Stomach smooth muscle (tissue), 2 donors: ENCODE measurements around the gene APEH.
"Not testable (repeated sequence)": the region's sequence is repeated elsewhere in the genome, so short reads cannot be mapped to it uniquely, and the experiment has no call there.

Experiments used
- H3K27ac ChIP-seq: one replicate; pipeline ENCODE4 v1.7.0; 2013; ENCODE audit warnings: mild to moderate bottlenecking, low read length, inconsistent platforms
- H3K27me3 ChIP-seq, 2 donors: one replicate each; pipeline ENCODE4 v1.7.0; 2013; ENCODE audit warnings: low read length in 2 of 2; ENCODE audit not compliant: insufficient read depth in 2 of 2, control insufficient read depth in 1 of 2
- H3K36me3 ChIP-seq, 2 donors: one replicate each; pipeline ENCODE4 v1.7.0; 2013; ENCODE audit warnings: low read length in 2 of 2; ENCODE audit not compliant: control insufficient read depth in 2 of 2, insufficient read depth in 2 of 2
- H3K4me1 ChIP-seq: one replicate; pipeline ENCODE4 v1.7.0; 2013; ENCODE audit warnings: low read length; ENCODE audit not compliant: control insufficient read depth, insufficient read depth
- H3K4me3 ChIP-seq, 2 donors: one replicate each; pipeline ENCODE4 v1.7.0; 2013; ENCODE audit warnings: low read length in 2 of 2
- H3K9ac ChIP-seq, 2 donors: one replicate each; pipeline ENCODE4 v1.7.0; 2013; ENCODE audit warnings: low read length in 2 of 2, mild to moderate bottlenecking in 1 of 2
- H3K9me3 ChIP-seq, 2 donors: one replicate each; pipeline ENCODE4 v1.7.0; 2013; ENCODE audit warnings: low read length in 2 of 2; ENCODE audit not compliant: control insufficient read depth in 2 of 2
- donor health status: healthy.
- donor health status: Pancreatic carcinoma.

The APEH gene

GRCh38 chr3:49690856-49691255 is 16.7 kb downstream of the APEH start:
- not testable (repeated sequence) for H3K4me3 ChIP-seq, H3K9me3 ChIP-seq, H3K27ac ChIP-seq, H3K36me3 ChIP-seq, H3K27me3 ChIP-seq
- peak overlapping the region in 1 of 2 donors; percentile 4 for H3K9ac ChIP-seq
- peaks cover 26% of the 10 kb centered on the region for H3K4me1 ChIP-seq

- not testable (repeated sequence) for H3K9me3 ChIP-seq, H3K36me3 ChIP-seq, H3K4me3 ChIP-seq, H3K27ac ChIP-seq, H3K27me3 ChIP-seq
- Histone ChIP-seq H3K4me1 (peaks cover 23% of the 10 kb centered on the region), H3K9ac (peak overlapping the region in 1 of 2 donors; percentile 51)
Measured at GRCh38 chr3:49691481-49691880, 17.3 kb downstream of the APEH start.

GRCh38 chr3:49694409-49695070 is 20.4 kb downstream of the APEH start:
- not testable (repeated sequence) for H3K27me3 ChIP-seq, H3K36me3 ChIP-seq, H3K9ac ChIP-seq, H3K27ac ChIP-seq, H3K9me3 ChIP-seq, H3K4me3 ChIP-seq
- H3K4me1 ChIP-seq: peaks cover 12% of the 10 kb centered on the region

GRCh38 chr3:49695350-49696015 is 21.3 kb downstream of the APEH start:
- H3K9ac ChIP-seq, H3K36me3 ChIP-seq, H3K27me3 ChIP-seq, H3K9me3 ChIP-seq, H3K4me3 ChIP-seq, H3K4me1 ChIP-seq, H3K27ac ChIP-seq: not testable (repeated sequence)

GRCh38 chr3:49699281-49699979 is 25.3 kb downstream of the APEH start:
- H3K9ac ChIP-seq: no peak overlapping the region
- no peaks in the 10 kb centered on the region for H3K9me3 ChIP-seq
- H3K4me1 ChIP-seq: no peaks in the 10 kb centered on the region
- H3K27ac ChIP-seq: no peak overlapping the region
- no peak overlapping the region for H3K4me3 ChIP-seq
- peaks cover 8 to 18% of the 10 kb centered on the region in 2 donors for H3K36me3 ChIP-seq
- no peaks in the 10 kb centered on the region for H3K27me3 ChIP-seq

GRCh38 chr3:49700014-49700413 is 25.9 kb downstream of the APEH start:
- H3K4me3 ChIP-seq: no peak overlapping the region
- no peak overlapping the region for H3K9ac ChIP-seq
- H3K36me3 ChIP-seq: peaks cover 8 to 18% of the 10 kb centered on the region in 2 donors
- no peaks in the 10 kb centered on the region for H3K27me3 ChIP-seq
- no peak overlapping the region for H3K27ac ChIP-seq
- H3K9me3 ChIP-seq: no peaks in the 10 kb centered on the region
- H3K4me1 ChIP-seq: no peaks in the 10 kb centered on the region

GRCh38 chr3:49700453-49701128 is 26.4 kb downstream of the APEH start:
- no peak overlapping the region for H3K9ac ChIP-seq
- H3K4me3 ChIP-seq: no peak overlapping the region
- H3K36me3 ChIP-seq: peaks cover 8 to 19% of the 10 kb centered on the region in 2 donors
- H3K27ac ChIP-seq: no peak overlapping the region
- H3K9me3 ChIP-seq: no peaks in the 10 kb centered on the region
- H3K27me3 ChIP-seq: no peaks in the 10 kb centered on the region
- H3K4me1 ChIP-seq: no peaks in the 10 kb centered on the region

GRCh38 chr3:49701388-49702077 is 27.4 kb downstream of the APEH start:
- Histone ChIP-seq H3K27ac (no peak overlapping the region), H3K4me1 (no peaks in the 10 kb centered on the region), H3K4me3 (no peak overlapping the region), H3K27me3 (no peaks in the 10 kb centered on the region), H3K9ac (no peak overlapping the region), H3K9me3 (no peaks in the 10 kb centered on the region), H3K36me3 (peaks cover 8 to 22% of the 10 kb centered on the region in 2 donors)

- Histone ChIP-seq H3K27ac (no peak overlapping the region), H3K9ac (no peak overlapping the region), H3K36me3 (peaks cover 5 to 24% of the 10 kb centered on the region in 2 donors), H3K9me3 (no peaks in the 10 kb centered on the region), H3K4me3 (no peak overlapping the region), H3K4me1 (no peaks in the 10 kb centered on the region), H3K27me3 (no peaks in the 10 kb centered on the region)
Measured at GRCh38 chr3:49702672-49703071, 28.5 kb downstream of the APEH start.

- Histone ChIP-seq H3K4me1 (no peaks in the 10 kb centered on the region), H3K27ac (no peak overlapping the region), H3K9me3 (no peaks in the 10 kb centered on the region), H3K4me3 (no peak overlapping the region), H3K27me3 (no peaks in the 10 kb centered on the region), H3K36me3 (peaks cover 7 to 18% of the 10 kb centered on the region in 2 donors), H3K9ac (no peak overlapping the region)
Measured at GRCh38 chr3:49703443-49703927, 29.3 kb downstream of the APEH start.
